GM12864 (cell line): ENCODE measurements around the gene CWF19L2.

ENCODE experiments used
- DNase-seq: peaks from one replicate; pipeline ENCODE4 v3.0.0-alpha.2; 2011; ENCODE audit warnings: low read depth
- H3K4me3 ChIP-seq: 2 replicates; pipeline ENCODE4 v1.5.1; 2011; ENCODE audit warnings: mild to moderate bottlenecking, low read depth, low read length, control low read depth
- TF ChIP-seq, protein P1 (sequence below): IDR thresholded peaks from 2 replicates; pipeline ENCODE4 v1.5.1; 2011; ENCODE audit warnings: low read depth, mild to moderate bottlenecking, moderate library complexity, low read length, control low read depth, inconsistent platforms; ENCODE audit errors: missing control alignments

The CWF19L2 gene

DNA sequence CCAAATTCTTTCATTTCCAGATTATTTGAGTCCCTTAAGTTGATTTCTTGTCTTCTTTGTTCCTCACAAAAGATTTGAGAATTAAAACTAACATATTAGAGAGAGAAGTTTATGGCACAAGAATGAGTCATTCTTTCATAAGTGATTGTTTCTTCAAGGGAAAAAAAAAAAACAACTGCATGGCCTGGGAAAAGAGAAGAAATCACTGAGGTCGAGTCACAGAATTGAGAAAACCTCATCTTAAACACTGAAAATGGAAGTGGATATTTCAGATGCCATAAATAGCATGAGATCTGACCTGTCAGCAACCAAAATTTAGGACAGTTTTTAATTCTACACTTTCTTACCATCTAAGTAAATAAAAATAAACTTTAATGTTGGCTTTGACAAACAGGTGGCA lies 87.2 kb downstream of the CWF19L2 start:
- H3K4me3 ChIP-seq, result no peak overlapping the region
- no peak for DNase-seq
- TF ChIP-seq, protein P1, sequence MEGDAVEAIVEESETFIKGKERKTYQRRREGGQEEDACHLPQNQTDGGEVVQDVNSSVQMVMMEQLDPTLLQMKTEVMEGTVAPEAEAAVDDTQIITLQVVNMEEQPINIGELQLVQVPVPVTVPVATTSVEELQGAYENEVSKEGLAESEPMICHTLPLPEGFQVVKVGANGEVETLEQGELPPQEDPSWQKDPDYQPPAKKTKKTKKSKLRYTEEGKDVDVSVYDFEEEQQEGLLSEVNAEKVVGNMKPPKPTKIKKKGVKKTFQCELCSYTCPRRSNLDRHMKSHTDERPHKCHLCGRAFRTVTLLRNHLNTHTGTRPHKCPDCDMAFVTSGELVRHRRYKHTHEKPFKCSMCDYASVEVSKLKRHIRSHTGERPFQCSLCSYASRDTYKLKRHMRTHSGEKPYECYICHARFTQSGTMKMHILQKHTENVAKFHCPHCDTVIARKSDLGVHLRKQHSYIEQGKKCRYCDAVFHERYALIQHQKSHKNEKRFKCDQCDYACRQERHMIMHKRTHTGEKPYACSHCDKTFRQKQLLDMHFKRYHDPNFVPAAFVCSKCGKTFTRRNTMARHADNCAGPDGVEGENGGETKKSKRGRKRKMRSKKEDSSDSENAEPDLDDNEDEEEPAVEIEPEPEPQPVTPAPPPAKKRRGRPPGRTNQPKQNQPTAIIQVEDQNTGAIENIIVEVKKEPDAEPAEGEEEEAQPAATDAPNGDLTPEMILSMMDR, result no peak

DNA sequence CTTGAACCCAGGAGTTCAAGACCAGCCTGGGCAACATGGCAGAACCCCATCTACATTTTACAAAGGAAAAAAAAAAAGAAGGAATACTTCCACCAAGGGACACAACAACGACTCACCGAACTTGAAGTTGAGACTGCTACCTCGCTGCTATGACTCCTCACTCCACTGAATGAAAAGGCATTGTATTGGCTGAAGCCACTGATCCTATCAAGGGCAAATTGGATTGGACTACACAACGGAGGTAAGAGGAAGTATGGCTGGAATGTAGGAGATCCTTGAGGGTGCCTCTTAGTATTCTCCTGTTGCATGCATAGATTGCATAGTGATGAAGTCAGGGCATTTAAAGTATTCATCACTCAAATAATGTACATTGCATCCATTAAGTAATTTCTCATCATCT lies 97.9 kb downstream of the CWF19L2 start:
- H3K4me3 ChIP-seq, result no peak overlapping the region
- DNase-seq, result no peak
- TF ChIP-seq, protein P1, result no peak

DNA sequence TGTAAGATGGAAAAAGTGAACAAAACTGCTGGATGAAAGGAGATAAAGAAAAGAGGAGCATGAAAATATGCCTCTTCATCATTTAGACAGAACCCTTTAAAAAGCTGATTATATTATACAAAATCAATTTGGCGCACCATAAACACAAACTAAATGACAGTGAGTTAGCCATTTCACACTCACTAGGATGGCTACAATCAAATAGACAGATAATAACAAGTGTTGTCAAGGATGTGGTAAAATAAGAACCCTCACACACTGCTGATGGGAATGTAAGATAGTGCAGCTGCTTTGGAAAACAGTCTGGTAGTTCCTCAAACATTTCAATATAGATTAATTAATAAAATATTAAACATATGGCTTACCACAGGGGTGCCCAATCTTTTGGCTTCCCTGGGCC lies 99.7 kb downstream of the CWF19L2 start:
- no peak overlapping the region for H3K4me3 ChIP-seq
- TF ChIP-seq, protein P1, result no peak
- no peak for DNase-seq

DNA sequence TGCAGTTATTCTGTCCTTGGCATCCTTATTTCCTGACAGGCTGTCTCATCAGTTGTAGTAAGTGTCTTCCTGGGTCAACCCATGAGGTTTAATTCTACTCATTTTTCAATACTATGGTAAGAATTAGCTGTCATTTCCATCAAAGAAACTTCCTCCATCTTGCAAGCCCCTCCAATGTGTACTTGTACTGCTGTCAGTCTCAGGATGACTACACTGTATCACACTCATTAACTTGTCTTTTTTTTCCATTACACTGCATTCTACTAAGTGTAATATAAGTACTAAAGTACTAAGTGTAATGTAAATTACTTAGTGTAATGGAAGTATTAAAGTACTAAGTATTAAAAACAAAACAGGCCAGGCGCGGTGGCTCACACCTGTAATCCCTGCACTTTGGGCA lies 102.8 kb downstream of the CWF19L2 start:
- no peak for DNase-seq
- no peak overlapping the region for H3K4me3 ChIP-seq
- TF ChIP-seq, protein P1, result no peak

DNA sequence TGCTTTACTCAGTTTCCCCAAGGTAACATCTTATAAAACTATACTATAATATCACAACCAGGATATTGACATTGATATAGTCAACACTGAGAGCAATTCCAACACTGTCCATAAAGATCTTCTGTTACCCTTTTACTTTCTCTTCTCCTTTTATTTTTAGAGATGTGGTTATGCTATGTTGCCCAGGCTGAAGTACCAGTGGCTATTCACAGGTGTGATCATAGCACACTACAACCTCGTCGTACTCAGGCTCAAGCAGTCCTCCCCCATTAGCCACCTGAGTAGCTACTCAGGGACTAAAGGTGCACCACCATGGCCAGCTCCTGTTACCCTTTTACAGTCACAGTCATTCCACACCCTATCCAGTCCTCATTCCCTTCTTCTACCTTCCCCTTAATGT lies 119.7 kb downstream of the CWF19L2 start:
- no peak for DNase-seq
- TF ChIP-seq, protein P1, result no peak

DNA sequence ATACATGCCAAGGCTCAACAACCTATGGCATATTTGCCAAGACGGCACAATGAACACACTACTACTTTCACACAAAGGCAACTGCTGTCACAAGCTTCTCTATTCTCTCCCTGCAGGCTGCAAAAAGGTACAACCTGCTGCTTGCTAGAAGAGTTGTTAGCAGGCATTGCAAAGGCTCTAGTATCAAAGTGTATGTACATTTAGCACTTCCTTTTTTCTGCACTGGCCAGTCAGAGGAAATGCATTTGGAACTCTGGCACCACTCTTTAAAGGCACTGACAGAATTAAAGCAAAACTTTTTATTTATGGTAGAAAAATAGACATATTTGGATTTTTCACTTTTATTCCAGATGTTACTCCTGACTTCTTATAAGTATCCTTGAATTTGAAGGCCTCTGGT lies 125.9 kb downstream of the CWF19L2 start:
- TF ChIP-seq, protein P1, result no peak
- no peak for DNase-seq
- no peak overlapping the region for H3K4me3 ChIP-seq

More for the DNA sequence above, 119.7 kb downstream of the CWF19L2 start:
- no peak overlapping the region for H3K4me3 ChIP-seq

DNA sequence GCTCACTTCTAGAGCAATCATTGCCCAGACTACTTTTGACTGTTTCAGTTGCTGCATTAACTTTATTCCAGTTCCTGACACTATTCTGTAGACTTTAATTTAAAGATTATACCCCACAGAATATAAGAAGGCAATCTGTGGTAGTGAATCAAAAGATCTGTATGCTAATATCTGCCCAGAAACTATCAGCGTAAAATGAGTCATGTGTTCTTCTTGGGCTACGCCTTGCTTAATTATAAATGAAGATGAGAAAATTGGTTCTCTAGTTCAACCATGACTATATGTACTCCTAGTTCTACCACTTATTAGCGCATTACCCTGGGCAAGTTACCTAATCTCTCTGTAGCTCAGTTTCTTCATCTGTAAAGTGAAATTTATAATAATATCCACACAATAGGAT lies 128.5 kb downstream of the CWF19L2 start:
- DNase-seq, result no peak
- H3K4me3 ChIP-seq, result no peak overlapping the region
- TF ChIP-seq, protein P1, result no peak
